GM23248 (cell line): ENCODE data around the gene B9D2.

Experiments used
- EZH2 ChIP-seq: fragments of 200-600 bp; sonication (generic); IDR thresholded peaks from 2 replicates; pipeline ENCODE4 v1.6.1; 2018; ENCODE audit warnings: antibody characterized with exemption, mild to moderate bottlenecking; ENCODE audit not compliant: insufficient read depth, poor library complexity, severe bottlenecking
- EZH2phosphoT487 ChIP-seq: fragments of 200-600 bp; sonication (generic); IDR thresholded peaks from 2 replicates; pipeline ENCODE4 v1.6.1; 2018; ENCODE audit warnings: antibody characterized with exemption, moderate library complexity, mild to moderate bottlenecking, low read depth; ENCODE audit not compliant: insufficient read depth

DNA sequence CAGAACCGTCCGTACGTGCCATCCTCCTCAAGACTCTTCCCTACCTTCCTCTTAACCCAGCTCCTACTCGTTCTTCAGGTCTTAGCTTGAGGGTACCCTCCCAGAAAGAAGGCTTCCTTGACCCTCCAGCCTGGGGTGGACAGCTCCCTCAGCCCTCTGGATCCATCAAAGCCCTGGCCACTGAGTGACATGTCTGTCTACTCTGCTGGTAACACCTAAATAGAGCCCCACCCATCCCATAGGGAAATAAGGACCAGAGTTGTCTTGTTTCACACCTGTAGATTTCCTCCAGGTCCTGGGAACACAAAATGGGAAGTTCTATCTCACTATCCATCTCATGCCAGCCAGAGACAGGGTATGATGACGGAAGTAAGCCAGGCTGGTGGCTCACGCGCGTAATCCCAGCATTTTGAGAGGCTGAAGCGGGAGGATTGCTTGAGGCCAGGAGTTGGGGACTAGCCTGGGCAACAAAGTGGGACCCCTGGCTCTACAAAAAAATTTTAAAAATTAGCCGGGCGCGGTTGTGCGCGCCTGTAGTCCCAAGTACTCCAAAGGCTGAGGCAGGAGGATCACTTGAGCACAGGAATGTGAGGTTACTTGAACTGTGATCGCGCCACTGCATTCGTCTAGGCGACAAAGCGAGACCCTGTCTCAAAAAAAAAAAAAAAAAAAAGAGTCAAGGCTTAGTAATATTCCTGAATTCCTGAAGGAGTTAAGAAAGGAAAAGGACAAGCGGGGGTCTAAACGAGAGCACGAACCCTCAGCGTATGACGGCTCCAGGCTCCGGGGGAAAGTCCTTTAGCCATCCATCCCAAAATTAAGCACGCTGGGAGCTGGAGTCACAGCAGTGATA is 54.5 kb downstream of the B9D2 start:
- TF ChIP-seq EZH2 (no peak), EZH2phosphoT487 (no peak)
